GM19467 (cell line): ENCODE measurements around the gene SIPA1L3.

Source experiments
- ATAC-seq: cut with Tn5 transposase; IDR thresholded peaks from one replicate; pipeline ENCODE4 v1.9.1; 2021; ENCODE audit warnings: mild to moderate bottlenecking, moderate library complexity; ENCODE audit not compliant: unreplicated experiment

Gene SIPA1L3

DNA sequence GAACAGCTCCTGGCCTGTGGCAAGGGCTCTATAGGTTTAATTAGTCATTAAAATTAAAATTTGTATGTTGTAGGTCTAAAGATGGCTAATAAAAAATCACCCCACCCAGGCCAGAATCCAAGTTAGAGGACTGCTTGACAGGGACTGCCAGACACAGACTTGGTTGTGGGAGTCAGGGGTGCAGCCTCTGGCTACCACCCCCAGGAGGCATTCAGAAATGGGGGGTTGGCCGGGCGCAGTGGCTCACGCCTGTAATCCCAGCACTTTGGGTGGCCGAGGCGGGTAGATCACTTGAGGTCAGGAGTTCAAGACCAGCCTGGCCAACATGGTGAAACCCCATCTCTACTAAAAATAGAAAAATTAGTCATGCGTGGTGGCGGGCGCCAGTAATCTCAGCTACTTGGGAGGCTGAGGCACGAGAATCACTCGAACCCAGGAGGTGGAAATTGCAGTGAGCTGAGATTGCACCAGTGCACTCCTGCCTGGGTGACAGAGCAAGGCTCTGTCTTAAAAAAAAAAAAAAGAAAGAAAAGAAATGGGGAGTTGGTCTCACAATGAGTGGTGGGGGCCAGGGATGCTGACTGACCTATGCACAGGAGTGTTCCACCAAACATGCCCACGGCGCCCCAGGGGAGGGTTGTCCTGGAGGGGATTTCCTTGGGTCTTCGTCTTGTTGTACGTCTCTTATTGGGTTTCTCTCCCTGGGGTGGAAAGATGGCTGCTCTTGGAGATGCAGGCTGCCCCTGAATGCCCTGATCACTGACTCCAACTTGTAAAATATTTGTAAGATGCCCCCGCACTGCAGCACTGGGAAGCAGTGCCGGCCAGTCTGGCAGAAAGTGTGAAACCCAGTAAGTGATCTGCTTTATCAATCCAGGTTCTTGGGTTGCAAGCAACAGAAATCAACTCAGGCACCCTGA, 68.8 kb downstream of the SIPA1L3 start:
- no peak for ATAC-seq

DNA sequence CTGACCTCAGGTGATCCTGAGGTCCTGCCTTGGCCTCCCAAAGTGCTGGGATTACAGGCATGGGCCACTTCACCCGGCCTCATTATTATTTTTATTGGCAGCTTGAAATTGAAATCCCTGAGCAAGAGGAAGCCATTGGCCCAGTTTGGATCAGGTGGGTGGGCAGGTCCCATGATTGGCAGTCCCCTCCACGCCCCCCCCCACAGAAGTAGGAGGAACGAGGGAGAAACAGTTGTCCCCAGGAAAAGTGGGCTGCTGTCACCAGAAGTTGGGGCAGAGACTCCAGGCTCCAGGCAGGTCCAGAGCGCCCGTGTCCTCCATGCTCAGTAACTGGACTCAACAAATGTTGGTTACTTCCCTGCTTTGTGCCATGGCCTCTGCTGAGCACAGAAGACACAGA, 70.4 kb downstream of the SIPA1L3 start:
- ATAC-seq = no peak

DNA sequence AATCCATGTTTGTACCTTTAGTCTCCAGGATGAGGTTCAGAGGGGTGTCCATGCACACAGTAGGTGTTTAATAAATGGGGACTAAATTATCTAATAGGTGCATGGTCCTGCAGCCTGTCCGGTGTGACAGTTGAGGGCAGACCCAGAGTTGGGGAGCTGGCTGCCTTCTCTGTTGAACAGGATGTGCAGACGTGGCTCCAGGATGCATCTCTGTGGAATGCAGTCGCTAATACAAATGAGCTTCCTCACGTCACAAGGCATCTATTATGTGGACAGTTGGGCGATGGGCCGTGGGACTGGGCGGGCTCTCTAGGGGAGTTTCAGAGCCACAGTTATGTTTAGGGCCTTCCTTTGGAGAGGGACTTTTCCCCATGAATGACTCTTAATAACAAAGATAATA, 71.0 kb downstream of the SIPA1L3 start:
- no peak for ATAC-seq

DNA sequence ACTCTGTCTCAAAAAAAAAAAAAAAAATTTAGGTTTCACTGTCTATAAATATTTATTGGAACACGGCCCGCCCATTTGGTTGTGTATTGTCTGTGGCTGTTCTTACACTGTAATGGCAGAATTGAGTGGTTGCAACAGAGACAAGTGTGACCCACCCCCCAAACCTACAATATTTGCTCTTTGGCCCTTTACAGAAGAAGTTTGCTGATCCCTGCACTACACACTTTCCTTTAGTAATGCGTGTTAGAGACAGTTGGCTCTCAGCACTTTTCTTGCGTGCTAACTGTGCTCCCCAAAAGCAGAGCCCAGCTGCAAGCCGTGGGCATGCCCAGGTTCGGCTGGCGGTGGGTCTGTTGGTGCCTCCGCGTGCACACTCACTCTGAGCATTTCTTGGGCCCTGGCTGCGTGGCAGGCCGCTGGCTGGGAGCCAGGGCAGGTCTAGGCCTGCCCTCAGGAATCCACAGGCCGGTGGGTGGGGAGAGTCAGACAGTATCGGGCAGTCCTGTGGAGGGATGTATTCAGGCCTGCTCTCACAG, 72.6 kb downstream of the SIPA1L3 start:
- no peak for ATAC-seq

DNA sequence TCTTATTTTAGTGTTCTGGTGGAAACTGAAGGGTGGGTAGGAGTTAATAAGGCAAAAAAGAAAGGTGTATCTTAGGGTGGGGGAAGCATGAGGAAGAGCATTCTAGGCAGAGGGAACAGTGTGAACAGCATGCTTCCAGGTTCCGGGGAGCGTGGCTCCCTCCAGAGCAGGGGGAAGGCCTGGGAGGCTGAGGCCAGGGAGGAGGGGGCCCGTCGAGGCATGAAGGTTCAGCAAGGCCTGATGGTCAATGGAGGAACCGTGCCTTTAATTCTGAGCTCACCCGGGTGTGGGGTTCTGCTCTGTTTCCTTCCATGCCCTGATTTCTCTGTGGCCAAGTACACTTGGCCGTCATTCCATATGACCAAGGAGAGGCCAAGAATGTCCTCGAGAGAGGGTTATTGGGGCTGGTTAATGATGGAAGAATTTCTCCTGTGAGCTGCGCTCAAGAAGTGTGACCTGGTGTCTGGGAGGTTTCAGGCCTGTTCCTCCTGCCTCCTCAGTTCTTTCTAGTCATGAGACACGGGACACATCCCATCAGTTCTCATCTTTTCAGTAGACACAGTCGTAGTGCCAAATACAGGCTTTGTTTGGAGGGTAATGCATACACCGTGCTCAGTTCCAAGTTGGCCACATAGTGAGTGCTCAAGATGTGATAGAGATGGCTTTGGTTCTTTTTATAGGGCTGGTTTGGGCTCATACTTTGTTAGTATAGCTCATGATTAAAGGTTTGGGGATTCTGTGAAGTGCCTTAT, 73.6 kb downstream of the SIPA1L3 start:
- no peak for ATAC-seq

DNA sequence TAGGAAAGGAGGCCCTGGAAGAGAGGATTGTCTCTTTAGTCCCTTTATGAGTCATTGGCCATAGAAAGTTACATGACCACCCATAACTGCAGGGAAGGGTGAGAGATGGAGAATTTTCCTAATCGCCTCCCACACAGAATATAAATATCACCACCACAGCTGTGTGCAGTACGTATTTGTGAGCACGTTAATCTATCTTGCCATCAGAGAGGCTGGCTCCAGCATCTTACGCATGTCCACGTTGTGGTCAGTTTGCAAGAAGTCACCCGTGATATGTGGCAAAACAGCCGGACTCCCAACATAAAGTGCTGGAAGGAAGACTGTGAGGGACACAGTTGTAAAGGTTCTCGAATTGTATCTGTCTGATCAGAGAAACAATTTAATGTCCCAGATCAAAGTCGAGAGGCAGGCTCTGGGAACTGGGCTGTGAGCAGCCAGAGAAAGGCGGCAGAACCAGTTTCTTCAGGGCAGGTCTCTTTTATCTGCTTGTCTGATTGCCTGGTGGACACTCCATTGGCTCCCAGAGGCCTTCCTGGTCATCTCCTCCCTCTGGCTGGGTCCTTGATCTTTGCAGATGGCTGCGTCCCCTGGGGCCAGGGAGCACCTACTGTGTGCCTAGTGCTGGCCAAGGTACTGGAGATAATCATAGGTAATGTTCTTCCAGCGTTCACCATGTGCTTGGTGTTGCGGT, 74.9 kb downstream of the SIPA1L3 start:
- no peak for ATAC-seq

DNA sequence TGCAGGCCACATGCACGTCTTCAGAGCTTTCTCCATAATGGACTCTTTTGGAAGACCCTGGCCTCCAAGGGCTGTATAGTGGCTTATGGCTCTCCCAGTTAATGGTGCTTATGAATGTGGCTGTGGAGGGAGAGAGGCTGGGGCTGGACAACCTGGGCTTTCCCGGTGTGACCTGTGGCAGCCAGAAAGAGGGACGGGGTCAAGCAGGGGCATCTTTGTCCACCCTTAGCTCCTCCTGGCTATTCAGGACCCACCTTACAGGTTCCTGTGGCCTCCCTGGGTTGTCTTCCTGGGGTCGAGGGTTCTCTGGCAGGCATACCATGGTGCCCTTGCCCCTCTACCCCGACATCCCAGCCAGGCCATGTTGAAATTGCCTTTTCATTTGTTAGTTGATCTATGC, 75.6 kb downstream of the SIPA1L3 start:
- no peak for ATAC-seq

DNA sequence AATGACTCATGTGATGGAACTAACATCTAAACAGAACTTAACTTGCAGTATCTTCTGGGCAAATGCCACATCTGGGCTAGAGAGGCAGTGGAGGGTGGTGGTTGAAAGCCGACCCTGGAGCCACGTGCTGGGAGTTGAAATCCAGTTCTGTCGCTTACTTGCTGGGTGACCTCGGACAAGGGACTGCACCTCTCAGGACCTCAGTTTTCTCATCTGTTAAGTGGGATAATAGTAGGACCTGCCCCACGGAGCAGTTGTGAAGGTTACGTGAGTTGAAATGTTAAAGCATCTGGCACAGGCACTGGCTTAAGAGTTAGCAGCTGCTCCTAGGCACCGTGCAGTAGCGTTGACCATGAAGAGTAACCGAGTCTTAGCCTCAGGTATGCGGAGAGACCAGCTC, 76.1 kb downstream of the SIPA1L3 start:
- ATAC-seq = no peak

DNA sequence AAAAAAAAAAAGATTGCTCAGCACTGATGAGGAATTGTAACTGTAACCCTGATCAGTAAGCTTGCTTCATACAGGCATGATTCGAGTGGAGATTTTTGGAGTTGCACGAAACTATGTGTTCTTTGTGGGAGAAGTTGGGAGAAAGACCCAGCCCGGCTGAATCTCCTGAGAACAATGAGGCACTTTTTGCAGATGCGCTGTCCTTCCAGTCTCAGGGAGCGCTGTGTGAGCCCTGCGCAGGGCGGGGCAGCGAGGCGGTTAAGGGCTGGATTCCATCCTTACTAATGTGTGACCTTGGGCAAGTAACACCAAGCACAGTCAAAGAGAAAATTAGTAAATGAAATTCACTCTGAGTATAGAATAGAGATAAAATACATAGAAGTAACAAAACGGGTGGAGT, 76.9 kb downstream of the SIPA1L3 start:
- ATAC-seq = no peak

DNA sequence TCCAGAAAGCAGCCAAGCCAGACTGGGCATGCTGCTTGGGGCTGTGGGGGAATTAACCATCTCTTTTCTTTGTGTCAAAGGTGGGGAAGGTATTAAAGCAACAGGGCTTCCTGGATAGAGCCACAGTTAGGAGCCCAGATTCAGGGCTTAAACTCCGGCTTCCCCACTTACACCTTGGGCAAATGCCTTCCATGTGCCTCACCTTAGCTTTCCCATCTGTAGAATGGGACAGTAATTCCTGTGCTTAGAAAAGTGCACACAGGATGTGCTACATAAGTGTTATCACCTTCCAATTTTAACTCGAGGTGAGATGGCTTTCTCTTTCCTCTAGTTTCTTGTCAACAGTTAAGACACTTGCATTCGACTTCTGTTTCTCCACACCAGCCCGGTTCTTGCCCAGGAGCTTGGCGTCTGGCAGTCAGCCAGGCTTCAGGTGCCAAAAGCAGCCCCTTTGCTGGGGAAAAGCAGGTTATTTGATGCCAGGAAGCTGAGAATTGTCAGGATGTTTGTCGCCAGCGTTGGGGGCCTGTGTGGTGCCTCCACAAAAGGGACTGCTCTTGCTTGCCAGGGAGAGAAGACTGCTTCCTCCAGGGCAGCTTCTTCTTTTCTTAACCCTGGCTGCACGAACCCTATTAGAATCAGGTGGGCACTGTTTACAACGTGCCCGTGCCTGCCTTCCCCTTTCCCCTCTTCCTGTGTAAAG, 79.2 kb downstream of the SIPA1L3 start:
- no peak for ATAC-seq

DNA sequence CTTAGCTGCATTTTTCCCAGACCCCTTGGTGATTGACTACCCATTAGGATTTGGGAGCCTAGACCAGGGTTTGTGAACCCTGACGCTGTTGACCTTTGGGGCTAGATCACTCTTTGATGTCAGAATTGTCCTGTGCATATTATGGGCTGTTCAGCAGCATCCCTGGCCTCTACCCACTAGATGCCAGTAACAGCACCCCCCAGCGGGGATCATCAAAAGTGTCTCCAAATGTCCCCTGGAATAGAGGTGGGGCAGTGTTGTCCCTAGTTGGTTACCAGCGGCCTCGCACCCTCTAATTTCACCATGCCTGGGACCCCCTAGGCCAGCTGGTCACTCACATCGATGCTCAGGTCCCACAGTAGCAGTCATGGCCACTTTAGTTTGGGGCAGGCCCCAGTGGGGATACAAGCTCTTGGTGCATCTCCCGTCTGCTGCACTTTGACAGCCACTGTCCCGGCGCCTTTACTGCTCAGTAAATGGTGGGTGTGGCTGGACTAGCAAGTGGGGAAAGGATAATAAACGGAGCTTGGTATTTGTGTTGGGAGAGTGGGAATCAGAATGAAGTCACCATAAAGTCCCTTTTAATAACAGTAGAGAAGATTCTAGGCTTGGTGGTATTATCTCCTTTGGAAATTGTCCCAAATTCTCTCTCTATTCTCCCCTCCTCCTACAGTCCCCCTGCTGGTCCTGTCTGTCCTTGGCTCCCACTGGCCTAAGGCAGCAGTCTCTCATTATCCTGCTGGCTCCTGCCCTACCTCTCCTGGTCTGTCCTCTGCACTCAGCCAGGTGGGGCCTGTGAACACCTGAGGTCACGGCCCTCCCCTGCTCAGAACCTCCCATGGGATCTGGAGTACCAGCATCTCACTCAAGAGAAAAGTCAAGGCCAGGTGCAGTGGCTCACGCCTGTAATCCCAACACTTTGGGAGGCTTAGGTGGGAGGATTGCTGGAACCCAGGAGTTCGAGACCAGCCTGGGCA, 80.6 kb downstream of the SIPA1L3 start:
- no peak for ATAC-seq

DNA sequence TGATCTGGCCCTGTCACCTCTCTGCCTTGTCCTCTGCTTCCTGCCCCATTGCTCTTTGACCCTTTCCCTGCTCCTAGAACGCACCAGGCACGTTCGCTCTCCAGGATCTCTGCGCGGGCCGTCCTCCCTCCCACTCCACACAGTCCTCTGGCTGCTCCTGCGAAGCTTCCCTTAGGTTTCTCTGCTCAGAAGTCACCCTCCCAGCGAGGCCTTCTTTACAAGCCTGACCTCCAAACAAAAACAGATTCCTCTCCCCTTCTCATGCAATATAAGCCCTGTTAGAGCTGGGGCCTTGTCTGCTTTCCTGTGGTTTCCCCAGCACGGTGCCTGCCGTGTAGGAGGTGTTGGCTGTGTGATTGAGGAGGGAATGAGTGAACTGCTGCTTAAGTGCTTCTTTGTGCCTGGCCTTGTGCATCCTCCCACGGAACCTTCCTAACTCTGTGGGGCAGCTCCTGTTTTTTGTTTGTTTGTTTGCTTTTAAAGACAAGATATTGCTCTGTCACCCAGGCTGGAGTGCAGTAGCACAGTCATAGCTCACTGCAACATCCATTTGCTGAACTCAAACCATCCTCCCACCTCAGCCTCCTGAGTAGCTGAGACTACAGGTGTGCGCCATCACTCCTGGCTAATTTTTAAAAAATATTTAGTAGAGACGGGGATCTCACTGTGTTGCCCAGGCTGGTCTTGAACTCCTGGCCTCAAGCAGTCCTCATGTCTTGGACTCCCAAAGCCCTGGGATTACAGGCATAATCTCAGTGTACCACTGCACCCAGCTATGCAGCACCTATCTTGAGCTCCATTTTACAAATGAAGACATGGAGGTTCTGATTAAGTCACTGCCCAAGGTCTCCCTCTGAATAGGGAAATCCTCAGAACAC, 82.0 kb downstream of the SIPA1L3 start:
- ATAC-seq = no peak

DNA sequence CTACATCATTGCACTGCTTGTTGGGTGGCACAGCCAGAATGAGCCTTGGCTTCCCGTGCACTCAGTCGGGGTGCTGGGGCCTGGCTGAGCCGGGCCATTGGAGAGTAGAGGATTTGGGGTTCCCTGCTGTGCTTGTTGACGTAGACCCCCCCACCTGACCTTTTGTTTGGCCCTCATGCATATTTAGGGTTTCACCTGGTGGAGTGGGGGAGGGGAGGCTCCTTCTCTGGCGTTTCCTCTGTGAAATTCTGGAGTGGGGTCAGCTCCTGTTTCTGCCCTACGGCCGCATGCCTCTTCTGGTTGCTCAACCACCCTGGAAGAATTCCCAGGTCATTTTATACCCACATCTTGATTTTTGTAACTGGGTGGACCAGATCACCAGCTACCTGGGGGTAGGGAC, 82.8 kb downstream of the SIPA1L3 start:
- ATAC-seq = no peak

DNA sequence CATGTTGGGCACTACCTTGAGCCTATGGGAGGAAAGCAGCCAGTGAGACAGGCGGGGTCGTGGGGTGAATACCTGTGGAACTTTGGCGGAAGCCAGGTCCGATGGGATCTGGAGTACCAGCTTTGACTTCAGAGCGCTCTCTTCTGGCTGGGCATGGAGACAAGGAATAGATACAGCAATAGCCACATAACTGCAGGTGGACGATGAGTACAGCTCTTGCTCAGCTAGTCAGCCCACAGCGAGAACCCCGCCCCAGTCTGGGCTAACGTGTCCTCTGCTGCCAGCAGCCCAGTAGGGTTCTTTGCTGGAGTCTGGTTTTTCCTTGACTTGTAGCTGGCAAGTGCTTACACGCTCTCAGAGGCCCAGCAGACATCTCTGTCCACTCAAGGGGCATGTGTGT, 83.4 kb downstream of the SIPA1L3 start:
- no peak for ATAC-seq

DNA sequence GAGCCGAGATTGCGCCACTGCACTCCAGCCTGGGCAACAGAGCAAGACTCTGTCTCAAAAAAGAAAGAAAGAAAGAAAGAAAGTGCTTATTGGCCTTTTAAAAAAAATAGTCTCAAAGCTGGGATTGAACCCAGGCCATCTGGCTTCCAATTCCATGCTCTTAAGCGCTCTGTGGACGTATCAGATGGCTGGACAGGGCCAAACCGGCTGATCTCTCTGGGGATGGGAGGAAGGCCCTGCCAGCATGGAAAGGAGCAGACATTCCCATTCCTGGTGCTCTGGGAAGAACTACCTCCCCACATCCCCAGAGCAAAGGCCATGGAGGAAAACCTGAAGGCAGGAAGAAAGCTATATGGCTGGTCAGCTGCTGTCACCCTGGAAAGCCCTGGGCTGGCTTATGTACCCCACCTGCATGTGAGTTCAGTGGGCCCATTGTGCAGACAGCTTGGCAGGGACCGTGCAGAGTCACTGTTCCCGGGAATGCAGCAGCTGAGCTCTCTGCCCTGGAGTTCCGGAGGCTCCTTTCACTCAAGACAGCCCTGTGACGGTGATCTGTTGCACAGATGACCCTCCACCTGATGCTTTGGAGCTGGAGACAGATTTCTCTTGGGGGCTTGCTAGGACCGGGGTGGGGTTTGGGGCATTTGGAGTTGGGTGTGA, 84.3 kb downstream of the SIPA1L3 start:
- no peak for ATAC-seq

DNA sequence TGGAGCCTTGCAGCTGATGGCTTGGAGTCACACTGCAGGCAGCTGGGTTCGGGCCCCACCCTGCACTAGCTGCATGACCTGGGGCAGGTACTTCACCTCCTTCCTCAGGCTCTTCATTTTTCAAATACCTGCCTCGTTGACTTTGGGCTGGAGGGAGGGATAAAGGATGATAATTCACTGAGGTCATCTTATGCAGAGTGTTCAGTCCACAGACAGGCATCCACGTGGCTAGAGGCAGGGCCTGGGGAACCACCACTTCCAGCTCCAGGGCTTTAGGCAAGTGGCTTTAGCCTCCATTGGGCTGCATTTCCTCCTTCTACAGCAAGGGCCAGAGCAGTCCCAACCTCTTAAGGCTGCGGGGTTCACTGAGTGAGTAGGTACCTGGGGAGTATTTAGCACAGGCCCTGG, 84.8 kb downstream of the SIPA1L3 start:
- no peak for ATAC-seq

DNA sequence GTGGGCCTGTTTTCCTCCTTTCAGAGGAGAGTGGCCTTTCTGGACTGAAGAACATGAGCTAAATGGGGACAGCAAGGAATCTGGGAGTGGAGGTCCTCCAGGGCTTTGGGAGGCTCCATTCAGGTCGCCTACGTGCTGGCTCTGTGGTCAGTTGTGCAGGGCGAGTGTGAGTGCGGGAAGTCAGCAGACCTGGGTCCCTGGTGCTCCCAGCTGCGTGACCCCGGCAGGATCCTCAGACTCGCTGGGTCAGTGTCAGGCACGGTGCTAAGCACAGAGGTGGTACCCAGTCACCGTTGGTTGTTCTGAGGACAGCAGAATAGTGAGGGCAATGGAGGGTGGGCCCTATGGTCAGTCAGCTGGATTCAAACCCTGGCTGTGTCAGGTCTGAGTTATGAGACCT, 85.8 kb downstream of the SIPA1L3 start:
- ATAC-seq = no peak

DNA sequence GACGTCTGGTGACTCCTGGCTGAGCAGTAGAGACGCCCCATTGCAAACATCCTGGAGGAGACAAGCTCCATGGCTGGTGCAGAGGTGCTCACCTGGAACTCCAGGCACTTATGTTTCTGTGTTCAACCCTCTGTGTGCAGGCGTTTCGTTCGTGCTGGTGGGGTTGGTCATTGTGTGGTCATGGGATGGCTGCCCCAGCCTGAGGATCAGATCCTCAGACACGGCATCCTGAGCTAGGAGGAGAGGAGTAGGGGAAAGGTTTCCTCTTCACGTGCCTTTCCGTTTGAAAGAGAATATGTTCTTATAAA, 87.8 kb downstream of the SIPA1L3 start:
- ATAC-seq = no peak
